Loucy (cell line): Measurements from ENCODE around the gene RIMBP2.

Experiments
- H2AFZ ChIP-seq: fragments of 200-600 bp; sonication (generic); 2 replicates; pipeline ENCODE4 v1.6.0; 2016; ENCODE audit warnings: antibody characterized with exemption, mild to moderate bottlenecking, low read length, moderate library complexity
- H3F3A ChIP-seq: fragments of 200-600 bp; 2 replicates; pipeline ENCODE4 v1.6.0; 2016; ENCODE audit warnings: antibody characterized with exemption, low read depth, mild to moderate bottlenecking
- H3K27me3 ChIP-seq: fragments of 200-600 bp; sonication (generic); 2 replicates; pipeline ENCODE4 v1.6.1; 2014; ENCODE audit warnings: low read length, mild to moderate bottlenecking; ENCODE audit not compliant: insufficient read depth, poor library complexity, severe bottlenecking
- H3K36me3 ChIP-seq: fragments of 200-600 bp; sonication (generic); 2 replicates; pipeline ENCODE4 v1.6.1; 2016; ENCODE audit warnings: low read length; ENCODE audit not compliant: insufficient read depth
- H3K4me1 ChIP-seq: fragments of 200-600 bp; sonication (generic); 2 replicates; pipeline ENCODE4 v1.5.1; 2014; ENCODE audit warnings: low read length, mild to moderate bottlenecking; ENCODE audit not compliant: insufficient read depth, poor library complexity, severe bottlenecking
- H3K4me2 ChIP-seq: fragments of 200-600 bp; sonication (generic); 2 replicates; pipeline ENCODE4 v1.6.0; 2014; ENCODE audit warnings: antibody characterized with exemption, low read length, low read depth, mild to moderate bottlenecking; ENCODE audit not compliant: poor library complexity, severe bottlenecking
- H3K4me3 ChIP-seq: fragments of 200-600 bp; sonication (generic); 2 replicates; pipeline ENCODE4 v1.5.1; 2014; ENCODE audit warnings: low read length, mild to moderate bottlenecking, mixed read lengths; ENCODE audit not compliant: poor library complexity, severe bottlenecking
- H3K79me2 ChIP-seq: fragments of 200-600 bp; sonication (generic); 2 replicates; pipeline ENCODE4 v1.6.1; 2014; ENCODE audit warnings: low read length; ENCODE audit not compliant: insufficient read depth
- H3K9ac ChIP-seq: fragments of 200-600 bp; sonication (generic); 2 replicates; pipeline ENCODE4 v1.6.0; 2014; ENCODE audit warnings: mild to moderate bottlenecking, low read depth, low read length, moderate library complexity; ENCODE audit not compliant: poor library complexity, severe bottlenecking
- H3K9me2 ChIP-seq: fragments of 200-600 bp; sonication (generic); replicated peaks from 2 replicates; pipeline ENCODE4 v1.6.1; 2016; ENCODE audit warnings: low read depth, low read length, mixed read lengths
- H3K9me3 ChIP-seq: fragments of 200-600 bp; sonication (generic); 2 replicates; pipeline ENCODE4 v1.6.1; 2014; ENCODE audit warnings: mild to moderate bottlenecking, antibody characterized with exemption, low read length, low read depth; ENCODE audit not compliant: insufficient read depth
- H4K20me1 ChIP-seq: fragments of 200-600 bp; sonication (generic); 2 replicates; pipeline ENCODE4 v1.6.0; 2014; ENCODE audit warnings: antibody characterized with exemption, low read length, mild to moderate bottlenecking; ENCODE audit not compliant: insufficient read depth, poor library complexity, severe bottlenecking
- EZH2phosphoT487 ChIP-seq: fragments of 200-600 bp; IDR thresholded peaks from 2 replicates; pipeline ENCODE4 v1.6.1; 2018; ENCODE audit warnings: antibody characterized with exemption, mild to moderate bottlenecking, moderate library complexity, borderline replicate concordance
- TF ChIP-seq, protein P1 (sequence below): fragments of 200-600 bp; sonication (generic); conservative IDR thresholded peaks from 2 replicates; pipeline ENCODE4 v1.5.1; 2014; ENCODE audit warnings: mild to moderate bottlenecking, antibody characterized with exemption, low read length

The RIMBP2 gene

DNA sequence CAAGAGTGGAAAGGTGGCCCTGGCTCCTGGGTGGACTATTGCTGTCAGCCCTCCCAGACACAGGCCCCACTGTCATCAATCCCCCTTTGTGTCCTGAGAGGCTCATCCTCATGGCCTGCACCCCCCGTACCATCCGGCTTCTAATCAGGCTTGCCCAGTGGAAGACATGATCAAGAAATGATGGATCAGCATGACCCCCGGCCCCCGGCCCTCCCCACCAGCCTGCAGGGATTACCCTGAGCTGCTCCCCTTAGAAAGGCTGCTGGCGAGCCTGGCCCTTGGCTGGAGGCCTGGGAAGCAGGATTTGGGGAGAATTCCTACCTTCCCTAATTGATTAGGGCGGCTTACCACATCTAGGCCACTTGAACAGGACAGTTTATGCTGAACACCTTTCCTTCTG, 207.3 kb downstream of the RIMBP2 start:
- H3F3A ChIP-seq, result no peaks in the 10 kb centered on the region
- no peaks in the 10 kb centered on the region for H3K27me3 ChIP-seq
- H2AFZ ChIP-seq, result no peak overlapping the region

GRCh38 chr12:130508318-130508717, 207.8 kb downstream of the RIMBP2 start:
- Histone ChIP-seq H4K20me1 (no peaks in the 10 kb centered on the region), H3K9me3 (peaks cover 3% of the 10 kb centered on the region; the same call in 1 of the 2 replicates), H3K79me2 (no peaks in the 10 kb centered on the region), H3K36me3 (no peaks in the 10 kb centered on the region), H3K4me1 (no peaks in the 10 kb centered on the region), H3F3A (no peaks in the 10 kb centered on the region), H3K9ac (no peak overlapping the region), H3K9me2 (no peaks in the 10 kb centered on the region), H3K4me2 (no peak overlapping the region), H3K27me3 (no peaks in the 10 kb centered on the region), H3K4me3 (no peak overlapping the region), H2AFZ (no peak overlapping the region)
- TF ChIP-seq EZH2phosphoT487, result no peak
- TF ChIP-seq, protein P1, sequence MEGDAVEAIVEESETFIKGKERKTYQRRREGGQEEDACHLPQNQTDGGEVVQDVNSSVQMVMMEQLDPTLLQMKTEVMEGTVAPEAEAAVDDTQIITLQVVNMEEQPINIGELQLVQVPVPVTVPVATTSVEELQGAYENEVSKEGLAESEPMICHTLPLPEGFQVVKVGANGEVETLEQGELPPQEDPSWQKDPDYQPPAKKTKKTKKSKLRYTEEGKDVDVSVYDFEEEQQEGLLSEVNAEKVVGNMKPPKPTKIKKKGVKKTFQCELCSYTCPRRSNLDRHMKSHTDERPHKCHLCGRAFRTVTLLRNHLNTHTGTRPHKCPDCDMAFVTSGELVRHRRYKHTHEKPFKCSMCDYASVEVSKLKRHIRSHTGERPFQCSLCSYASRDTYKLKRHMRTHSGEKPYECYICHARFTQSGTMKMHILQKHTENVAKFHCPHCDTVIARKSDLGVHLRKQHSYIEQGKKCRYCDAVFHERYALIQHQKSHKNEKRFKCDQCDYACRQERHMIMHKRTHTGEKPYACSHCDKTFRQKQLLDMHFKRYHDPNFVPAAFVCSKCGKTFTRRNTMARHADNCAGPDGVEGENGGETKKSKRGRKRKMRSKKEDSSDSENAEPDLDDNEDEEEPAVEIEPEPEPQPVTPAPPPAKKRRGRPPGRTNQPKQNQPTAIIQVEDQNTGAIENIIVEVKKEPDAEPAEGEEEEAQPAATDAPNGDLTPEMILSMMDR, result no peak

More for the DNA sequence above, 207.3 kb downstream of the RIMBP2 start:
- Histone ChIP-seq H3K9me3 (peaks cover 3% of the 10 kb centered on the region; the same call in 1 of the 2 replicates), H3K4me2 (no peak overlapping the region), H4K20me1 (no peaks in the 10 kb centered on the region), H3K4me1 (no peaks in the 10 kb centered on the region), H3K4me3 (no peak overlapping the region), H3K36me3 (no peaks in the 10 kb centered on the region), H3K9ac (no peak overlapping the region), H3K79me2 (no peaks in the 10 kb centered on the region), H3K9me2 (no peaks in the 10 kb centered on the region)
- TF ChIP-seq, protein P1, result no peak
- no peak for TF ChIP-seq EZH2phosphoT487

GRCh38 chr12:130506844-130507243, 209.3 kb downstream of the RIMBP2 start:
- Histone ChIP-seq H2AFZ (no peak overlapping the region), H3K9me3 (peaks cover 3% of the 10 kb centered on the region; the same call in 1 of the 2 replicates), H4K20me1 (no peaks in the 10 kb centered on the region), H3K9me2 (no peaks in the 10 kb centered on the region), H3K4me1 (no peaks in the 10 kb centered on the region), H3K27me3 (no peaks in the 10 kb centered on the region), H3K79me2 (no peaks in the 10 kb centered on the region), H3K4me3 (no peak overlapping the region), H3K9ac (no peak overlapping the region), H3K36me3 (no peaks in the 10 kb centered on the region), H3K4me2 (no peak overlapping the region), H3F3A (no peaks in the 10 kb centered on the region)
- no peak for TF ChIP-seq EZH2phosphoT487
- TF ChIP-seq, protein P1, result no peak
